ENCODE data around the gene RANBP1.

Gene RANBP1

DNA sequence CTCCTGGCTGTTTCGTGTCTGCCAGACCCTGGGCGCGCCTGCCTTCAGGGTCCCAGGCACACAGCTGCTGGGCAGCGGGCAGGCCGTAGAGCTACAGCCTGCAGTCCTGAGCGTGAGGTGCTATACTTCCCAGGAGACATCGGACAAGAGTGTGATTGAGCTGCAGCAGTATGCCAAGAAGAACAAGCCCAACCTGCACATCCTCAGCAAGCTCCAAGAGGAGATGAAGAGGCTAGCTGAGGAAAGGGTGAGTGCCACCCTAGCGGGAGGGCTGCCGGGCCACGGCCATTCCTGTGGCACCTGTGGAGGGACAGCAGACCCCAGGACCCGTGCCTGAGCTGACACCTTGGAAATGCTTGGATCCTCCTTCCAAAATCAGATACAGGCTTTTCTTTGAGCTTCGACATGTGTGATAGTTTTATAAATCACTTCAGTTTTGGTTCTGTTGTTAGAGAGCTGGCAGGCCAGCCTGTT lies 7.1 kb upstream of the RANBP1 start:
- Histone ChIP-seq H3K79me2 (ENCODE audit: insufficient read depth, low read length) (peaks cover 45% of the 10 kb centered on the region), H4K20me1 (ENCODE audit: insufficient read depth, low read length) (peaks cover 89% of the 10 kb centered on the region), H3K9me3 (ENCODE audit: insufficient read depth, low read length, severe bottlenecking) (no peaks in the 10 kb centered on the region), H2AFZ (ENCODE audit: low read depth, low read length) (no peak overlapping the region), H3K27me3 (ENCODE audit: insufficient read depth, low read length, poor library complexity) (no peaks in the 10 kb centered on the region), H3K4me1 (ENCODE audit: insufficient read depth, low read length) (peaks cover 20% of the 10 kb centered on the region), H3K36me3 (ENCODE audit: insufficient read depth, low read length) (peaks cover 97% of the 10 kb centered on the region), H3K4me3 (ENCODE audit: low read depth in 1 of 2, low read length in 2 of 2) (no peak overlapping the region), H3K27ac (ENCODE audit: low read length) (no peak overlapping the region), H3K4me2 (ENCODE audit: insufficient read depth, low read length) (no peak overlapping the region), H3K9ac (ENCODE audit: low read depth, low read length) (no peak overlapping the region)
- DNase-seq (no peak), ATAC-seq (ENCODE audit: insufficient read depth, low read depth) (no peak)
- TF ChIP-seq, protein P1, sequence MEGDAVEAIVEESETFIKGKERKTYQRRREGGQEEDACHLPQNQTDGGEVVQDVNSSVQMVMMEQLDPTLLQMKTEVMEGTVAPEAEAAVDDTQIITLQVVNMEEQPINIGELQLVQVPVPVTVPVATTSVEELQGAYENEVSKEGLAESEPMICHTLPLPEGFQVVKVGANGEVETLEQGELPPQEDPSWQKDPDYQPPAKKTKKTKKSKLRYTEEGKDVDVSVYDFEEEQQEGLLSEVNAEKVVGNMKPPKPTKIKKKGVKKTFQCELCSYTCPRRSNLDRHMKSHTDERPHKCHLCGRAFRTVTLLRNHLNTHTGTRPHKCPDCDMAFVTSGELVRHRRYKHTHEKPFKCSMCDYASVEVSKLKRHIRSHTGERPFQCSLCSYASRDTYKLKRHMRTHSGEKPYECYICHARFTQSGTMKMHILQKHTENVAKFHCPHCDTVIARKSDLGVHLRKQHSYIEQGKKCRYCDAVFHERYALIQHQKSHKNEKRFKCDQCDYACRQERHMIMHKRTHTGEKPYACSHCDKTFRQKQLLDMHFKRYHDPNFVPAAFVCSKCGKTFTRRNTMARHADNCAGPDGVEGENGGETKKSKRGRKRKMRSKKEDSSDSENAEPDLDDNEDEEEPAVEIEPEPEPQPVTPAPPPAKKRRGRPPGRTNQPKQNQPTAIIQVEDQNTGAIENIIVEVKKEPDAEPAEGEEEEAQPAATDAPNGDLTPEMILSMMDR (IDR thresholded peaks at IDR 0.05; ENCODE audit: borderline replicate concordance, extremely low read depth, low read length, poor library complexity, severe bottlenecking) = no peak
- TF ChIP-seq EZH2 (IDR thresholded peaks at IDR 0.05; ENCODE audit: borderline replicate concordance, low read depth, low read length, severe bottlenecking) = no peak

DNA sequence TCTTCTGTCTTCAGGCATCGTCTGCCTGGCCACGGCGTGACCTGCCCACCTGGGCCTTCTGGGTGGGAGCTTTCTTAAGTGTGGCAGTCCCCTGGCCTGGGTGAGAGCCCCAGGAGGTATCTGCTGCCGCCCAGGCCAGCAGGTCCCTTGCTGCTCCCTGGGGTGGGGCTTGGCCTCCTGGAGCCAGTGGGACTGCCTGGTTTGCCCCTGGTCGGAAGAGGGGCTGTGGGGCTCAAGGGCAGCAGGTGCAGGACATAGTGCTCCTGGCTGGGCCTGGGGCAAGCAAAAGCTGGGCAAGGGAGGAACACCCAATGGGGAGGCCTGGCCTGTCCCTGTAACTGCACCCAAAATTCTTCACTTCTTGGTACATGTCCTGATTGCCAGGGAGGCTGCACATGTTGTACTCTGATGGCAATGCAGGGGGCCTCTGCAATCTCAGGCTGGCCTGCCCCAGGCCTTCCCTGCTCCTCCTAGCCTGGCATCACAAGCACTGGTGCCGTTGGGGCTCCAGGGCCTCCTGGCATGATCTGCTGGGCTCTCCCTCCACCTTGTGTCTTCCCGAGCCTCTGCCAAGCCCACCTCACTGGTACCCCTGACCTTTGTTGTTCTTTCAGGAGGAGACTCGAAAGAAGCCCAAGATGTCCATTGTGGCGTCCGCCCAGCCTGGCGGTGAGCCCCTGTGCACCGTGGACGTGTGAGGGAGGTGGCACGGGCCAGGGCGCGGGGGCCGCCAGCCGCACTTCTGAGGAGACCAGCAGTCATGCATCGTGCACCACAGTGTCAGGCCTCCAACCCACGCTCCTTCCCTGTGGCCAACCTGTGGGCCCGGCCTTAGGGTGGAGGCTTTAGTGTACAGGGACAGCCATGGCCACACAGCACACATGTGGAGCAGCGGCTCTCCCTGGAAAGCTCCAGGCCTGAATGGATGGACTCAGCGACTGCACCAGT lies 6.2 kb upstream of the RANBP1 start:
- Histone ChIP-seq H3K4me3 (ENCODE audit: low read depth in 1 of 2, low read length in 2 of 2) (no peak overlapping the region), H3K9ac (ENCODE audit: low read depth, low read length) (no peak overlapping the region), H2AFZ (ENCODE audit: low read depth, low read length) (no peak overlapping the region), H3K27ac (ENCODE audit: low read length) (no peak overlapping the region; the same call in 1 of the 2 replicates), H3K4me2 (ENCODE audit: insufficient read depth, low read length) (no peak overlapping the region), H3K27me3 (ENCODE audit: insufficient read depth, low read length, poor library complexity) (no peaks in the 10 kb centered on the region), H3K4me1 (ENCODE audit: insufficient read depth, low read length) (peaks cover 29% of the 10 kb centered on the region), H4K20me1 (ENCODE audit: insufficient read depth, low read length) (peaks cover 91% of the 10 kb centered on the region), H3K36me3 (ENCODE audit: insufficient read depth, low read length) (peaks cover 99% of the 10 kb centered on the region), H3K9me3 (ENCODE audit: insufficient read depth, low read length, severe bottlenecking) (no peaks in the 10 kb centered on the region), H3K79me2 (ENCODE audit: insufficient read depth, low read length) (peaks cover 47% of the 10 kb centered on the region)
- TF ChIP-seq, protein P1 (IDR thresholded peaks at IDR 0.05; ENCODE audit: borderline replicate concordance, extremely low read depth, low read length, poor library complexity, severe bottlenecking) = no peak
- no peak for TF ChIP-seq EZH2 (IDR thresholded peaks at IDR 0.05; ENCODE audit: borderline replicate concordance, low read depth, low read length, severe bottlenecking)
- no peak for ATAC-seq (ENCODE audit: insufficient read depth, low read depth)
- DNase-seq = no peak

DNA sequence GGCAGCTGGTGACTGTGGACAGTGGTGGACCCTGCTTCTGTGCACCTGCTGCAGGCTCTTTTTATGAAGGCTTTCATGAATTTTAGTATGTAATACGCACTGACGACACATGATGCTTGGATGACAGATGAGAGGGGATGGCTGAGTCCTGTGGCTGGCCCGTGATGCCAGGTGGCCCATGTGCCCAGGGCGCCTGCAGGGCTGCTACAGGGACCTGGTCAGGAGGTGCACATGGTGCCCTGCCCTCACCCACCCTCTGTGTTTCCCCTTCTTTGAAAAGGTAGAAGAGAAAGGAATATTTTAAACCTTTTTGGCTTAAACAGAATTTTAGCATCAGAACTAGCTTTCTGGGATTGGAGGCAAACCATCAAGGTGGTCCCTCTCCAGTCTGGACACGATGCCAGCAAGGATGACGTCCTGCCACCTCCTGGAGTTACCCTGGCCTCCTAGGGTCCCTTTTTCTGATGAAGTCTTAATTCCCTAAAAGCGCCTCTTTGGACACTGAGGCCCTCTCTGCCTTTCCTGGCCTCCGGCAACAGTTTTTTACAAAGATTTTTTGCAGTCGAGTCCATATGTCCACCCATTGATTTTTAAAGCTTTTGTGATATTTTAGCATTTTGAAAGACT lies 5.4 kb upstream of the RANBP1 start:
- peak overlapping the region; percentile 70; the same call in 1 of the 2 replicates for H3K27ac ChIP-seq (ENCODE audit: low read length)
- no peaks in the 10 kb centered on the region for H3K9me3 ChIP-seq (ENCODE audit: insufficient read depth, low read length, severe bottlenecking)
- H2AFZ ChIP-seq (ENCODE audit: low read depth, low read length) = no peak overlapping the region
- peaks cover 37% of the 10 kb centered on the region for H3K4me1 ChIP-seq (ENCODE audit: insufficient read depth, low read length)
- DNase-seq (no peak), ATAC-seq (ENCODE audit: insufficient read depth, low read depth) (no peak)
- H3K4me2 ChIP-seq (ENCODE audit: insufficient read depth, low read length) = no peak overlapping the region
- no peak overlapping the region for H3K4me3 ChIP-seq (ENCODE audit: low read depth in 1 of 2, low read length in 2 of 2)
- peaks cover 99% of the 10 kb centered on the region for H3K36me3 ChIP-seq (ENCODE audit: insufficient read depth, low read length)
- no peaks in the 10 kb centered on the region for H3K27me3 ChIP-seq (ENCODE audit: insufficient read depth, low read length, poor library complexity)
- TF ChIP-seq, protein P1 (IDR thresholded peaks at IDR 0.05; ENCODE audit: borderline replicate concordance, extremely low read depth, low read length, poor library complexity, severe bottlenecking) = no peak
- no peak for TF ChIP-seq EZH2 (IDR thresholded peaks at IDR 0.05; ENCODE audit: borderline replicate concordance, low read depth, low read length, severe bottlenecking)
- H4K20me1 ChIP-seq (ENCODE audit: insufficient read depth, low read length) = peaks cover 91% of the 10 kb centered on the region
- H3K9ac ChIP-seq (ENCODE audit: low read depth, low read length) = peak overlapping the region; percentile 13; the same call in 1 of the 2 replicates
- H3K79me2 ChIP-seq (ENCODE audit: insufficient read depth, low read length) = peaks cover 48% of the 10 kb centered on the region
